GM21381 (cell line): ENCODE measurements around the gene PRMT5.
"Not testable (repeated sequence)": the region's sequence is repeated elsewhere in the genome, so short reads cannot be mapped to it uniquely, and the experiment has no call there.

Experiments
- ATAC-seq: cut with Tn5 transposase; IDR thresholded peaks from one replicate; pipeline ENCODE4 v1.9.1; 2021; ENCODE audit warnings: mild to moderate bottlenecking, moderate library complexity; ENCODE audit not compliant: unreplicated experiment

Gene PRMT5

GRCh38 chr14:22929104-22929960 lies at the start of gene PRMT5:
Gene PRMT5 (minus strand): TSS chr14:22929376. CDS start chr14:22929361, 15 bp downstream.
- peak; percentile 85 for ATAC-seq

GRCh38 chr14:22978487-22978837 lies 49.3 kb upstream of the PRMT5 start:
- ATAC-seq = no peak

- no peak for ATAC-seq
Measured at GRCh38 chr14:22977684-22978486, 48.7 kb upstream of the PRMT5 start.

GRCh38 chr14:22977434-22977683 lies 48.2 kb upstream of the PRMT5 start:
- no peak for ATAC-seq

GRCh38 chr14:22976620-22977433 lies 47.7 kb upstream of the PRMT5 start:
- no peak for ATAC-seq

GRCh38 chr14:22974530-22975313 lies 45.5 kb upstream of the PRMT5 start:
- no peak for ATAC-seq

GRCh38 chr14:22973217-22974032 lies 44.2 kb upstream of the PRMT5 start:
- ATAC-seq = no peak

GRCh38 chr14:22972313-22972930 lies 43.2 kb upstream of the PRMT5 start:
- no peak for ATAC-seq

- ATAC-seq = no peak
Measured at GRCh38 chr14:22971152-22971551, 42.0 kb upstream of the PRMT5 start.

- no peak for ATAC-seq
Measured at GRCh38 chr14:22966783-22967269, 37.6 kb upstream of the PRMT5 start.

GRCh38 chr14:22965916-22966782 lies 37.0 kb upstream of the PRMT5 start:
- not testable (repeated sequence) for ATAC-seq

- no peak for ATAC-seq
Measured at GRCh38 chr14:22962061-22962676, 33.0 kb upstream of the PRMT5 start.

GRCh38 chr14:22955702-22956569 lies 26.8 kb upstream of the PRMT5 start:
- no peak for ATAC-seq

- no peak for ATAC-seq
Measured at GRCh38 chr14:22952418-22952817, 23.2 kb upstream of the PRMT5 start.

- ATAC-seq = not testable (repeated sequence)
Measured at GRCh38 chr14:22951795-22952194, 22.6 kb upstream of the PRMT5 start.

- ATAC-seq = no peak
Measured at GRCh38 chr14:22945642-22946041, 16.5 kb upstream of the PRMT5 start.

- no peak for ATAC-seq
Measured at GRCh38 chr14:22939684-22940083, 10.5 kb upstream of the PRMT5 start.
